HepG2 (cell line): Measurements from ENCODE around the gene LSM3. TPM values are rescaled to one million over a fixed set of nuclear protein-coding genes. Genes with fewer than 3 reads are reported as not detected.

Experiments used
- CREB1 ChIP-seq, 2 experiments: fragments of 450-650 bp in 1 of 2; IDR thresholded peaks; 2 replicates each; pipeline ENCODE4 v1.6.1; 2016 to 2017; ENCODE audit warnings: control low read depth in 1 of 2, mild to moderate bottlenecking in 1 of 2, missing compliant biosample characterization in 1 of 2, missing genetic modification characterization in 1 of 2
- E2F2 ChIP-seq: sonication (generic); formaldehyde crosslinking; IDR thresholded peaks from 2 replicates; pipeline ENCODE4 v1.4.0; 2020; ENCODE audit warnings: missing genetic modification reagents, borderline replicate concordance
- E2F5 ChIP-seq: sonication (generic); formaldehyde crosslinking; conservative IDR thresholded peaks from 2 replicates; pipeline ENCODE4 v1.4.0; 2020; ENCODE audit warnings: missing genetic modification reagents
- FOSL2 ChIP-seq: sonication (generic); formaldehyde crosslinking; IDR thresholded peaks from 2 replicates; pipeline ENCODE4 v1.4.0; 2020; ENCODE audit warnings: missing genetic modification reagents
- FOXK1 ChIP-seq: sonication (generic); formaldehyde crosslinking; IDR thresholded peaks from 2 replicates; pipeline ENCODE4 v1.4.0; 2020; ENCODE audit warnings: low read depth, missing genetic modification reagents, borderline replicate concordance
- PRPF4 ChIP-seq: fragments of 200-400 bp; formaldehyde crosslinking; IDR thresholded peaks from 2 replicates; pipeline ENCODE4 v1.6.1; 2016; ENCODE audit warnings: low read length, low read depth; ENCODE audit not compliant: poor library complexity, severe bottlenecking
- RARA ChIP-seq: IDR thresholded peaks from 2 replicates; pipeline ENCODE4 v1.6.1; 2016; ENCODE audit warnings: missing genetic modification reagents, missing compliant biosample characterization
- SMAD3 ChIP-seq: sonication (generic); formaldehyde crosslinking; IDR thresholded peaks from 2 replicates; pipeline ENCODE4 v1.4.0; 2020; ENCODE audit warnings: missing genetic modification reagents
- SNAPC5 ChIP-seq: sonication (generic); formaldehyde crosslinking; IDR thresholded peaks from 2 replicates; pipeline ENCODE4 v1.8.1; 2023; ENCODE audit warnings: mild to moderate bottlenecking, missing genetic modification reagents, borderline replicate concordance
- SYNCRIP ChIP-seq: fragments of 200-400 bp; formaldehyde crosslinking; IDR thresholded peaks from 2 replicates; pipeline ENCODE4 v1.6.1; 2018; ENCODE audit warnings: mild to moderate bottlenecking, low read depth, low read length; ENCODE audit not compliant: insufficient read depth
- TOPORS ChIP-seq: sonication (generic); formaldehyde crosslinking; IDR thresholded peaks from 2 replicates; pipeline ENCODE4 v1.8.0; 2023; ENCODE audit warnings: mild to moderate bottlenecking, missing genetic modification reagents
- ZFP41 ChIP-seq: sonication (generic); formaldehyde crosslinking; IDR thresholded peaks from 2 replicates; pipeline ENCODE4 v1.4.0; 2020; ENCODE audit warnings: mild to moderate bottlenecking, missing genetic modification reagents, borderline replicate concordance
- ZNF282 ChIP-seq: fragments of 450-650 bp; IDR thresholded peaks from 2 replicates; pipeline ENCODE4 v1.6.1; 2018; ENCODE audit not compliant: partially characterized antibody
- ZNF543 ChIP-seq: sonication (generic); formaldehyde crosslinking; IDR thresholded peaks from 2 replicates; pipeline ENCODE4 v1.4.0; 2020; ENCODE audit warnings: mild to moderate bottlenecking, missing genetic modification reagents
- ZNF644 ChIP-seq: IDR thresholded peaks from 2 replicates; pipeline ENCODE4 v1.6.1; 2016; ENCODE audit warnings: low read depth
- polyA plus RNA-seq, 8 experiments: library from polyadenylated mRNA; depleted of rRNA in 3 of 8; stranded (reverse) in 7 of 8; unstranded in 1 of 8; fragments of >200 nt; fragmentation: Illumina TruSeq in 4 of 8; extraction: Trizol in 4 of 8; gene quantifications; 2 replicates each; pipeline versions ENCODE4 v1.2.1 to v1.2.3, GENCODE V29; 2011 to 2016; ENCODE audit warnings: low read depth in 4 of 8, missing spikeins in 1 of 8, mixed read lengths in 1 of 8; ENCODE audit not compliant: insufficient read depth in 1 of 8
- total RNA-seq, 5 experiments: library from RNA; depleted of rRNA; stranded (reverse); fragments of >200 nt; fragmentation: Illumina TruSeq; extraction: Trizol; gene quantifications; 2 replicates each; pipeline ENCODE4 v1.2.3, GENCODE V29; 2016; ENCODE audit warnings: low read depth in 1 of 5
- TF ChIP-seq, protein P1 (sequence below): sonication (generic); formaldehyde crosslinking; IDR thresholded peaks from 2 replicates; pipeline ENCODE4 v1.5.1; 2020; ENCODE audit warnings: mild to moderate bottlenecking, missing genetic modification reagents, borderline replicate concordance
- TF ChIP-seq, protein P2 (sequence below): sonication (generic); formaldehyde crosslinking; IDR thresholded peaks from 2 replicates; pipeline ENCODE4 v1.4.0; 2020; ENCODE audit warnings: missing genetic modification reagents

LSM3 gene
- total and polyA plus RNA-seq, 2 of the 13 experiments (the other 11 are each of a cell fraction or from before 2014, with no cell fraction given) = 5.1 to 19.4 TPM

- TF ChIP-seq TOPORS (CRISPR knock-in tag) (no peak), FOXK1 (CRISPR knock-in tag) (0 out of 2 replicates have a peak, but pooled peaks have one; percentile 13), FOSL2 (peak; percentile 92), ZNF543 (CRISPR knock-in tag) (no peak), ZNF282 (no peak), ZNF644 (CRISPR knock-in tag) (no peak), PRPF4 (no peak), RARA (CRISPR knock-in tag) (no peak), SYNCRIP (no peak), ZFP41 (CRISPR knock-in tag) (no peak), E2F5 (CRISPR knock-in tag) (no peak), CREB1 (IDR thresholded peaks at IDR 0.05) (peak; percentile 26; the same call in 1 of the 2 replicates), CREB1 (CRISPR knock-in tag; IDR thresholded peaks at IDR 0.05) (no peak), SMAD3 (CRISPR knock-in tag) (no peak), E2F2 (CRISPR knock-in tag) (no peak), SNAPC5 (CRISPR knock-in tag) (no peak)
- TF ChIP-seq, protein P1, sequence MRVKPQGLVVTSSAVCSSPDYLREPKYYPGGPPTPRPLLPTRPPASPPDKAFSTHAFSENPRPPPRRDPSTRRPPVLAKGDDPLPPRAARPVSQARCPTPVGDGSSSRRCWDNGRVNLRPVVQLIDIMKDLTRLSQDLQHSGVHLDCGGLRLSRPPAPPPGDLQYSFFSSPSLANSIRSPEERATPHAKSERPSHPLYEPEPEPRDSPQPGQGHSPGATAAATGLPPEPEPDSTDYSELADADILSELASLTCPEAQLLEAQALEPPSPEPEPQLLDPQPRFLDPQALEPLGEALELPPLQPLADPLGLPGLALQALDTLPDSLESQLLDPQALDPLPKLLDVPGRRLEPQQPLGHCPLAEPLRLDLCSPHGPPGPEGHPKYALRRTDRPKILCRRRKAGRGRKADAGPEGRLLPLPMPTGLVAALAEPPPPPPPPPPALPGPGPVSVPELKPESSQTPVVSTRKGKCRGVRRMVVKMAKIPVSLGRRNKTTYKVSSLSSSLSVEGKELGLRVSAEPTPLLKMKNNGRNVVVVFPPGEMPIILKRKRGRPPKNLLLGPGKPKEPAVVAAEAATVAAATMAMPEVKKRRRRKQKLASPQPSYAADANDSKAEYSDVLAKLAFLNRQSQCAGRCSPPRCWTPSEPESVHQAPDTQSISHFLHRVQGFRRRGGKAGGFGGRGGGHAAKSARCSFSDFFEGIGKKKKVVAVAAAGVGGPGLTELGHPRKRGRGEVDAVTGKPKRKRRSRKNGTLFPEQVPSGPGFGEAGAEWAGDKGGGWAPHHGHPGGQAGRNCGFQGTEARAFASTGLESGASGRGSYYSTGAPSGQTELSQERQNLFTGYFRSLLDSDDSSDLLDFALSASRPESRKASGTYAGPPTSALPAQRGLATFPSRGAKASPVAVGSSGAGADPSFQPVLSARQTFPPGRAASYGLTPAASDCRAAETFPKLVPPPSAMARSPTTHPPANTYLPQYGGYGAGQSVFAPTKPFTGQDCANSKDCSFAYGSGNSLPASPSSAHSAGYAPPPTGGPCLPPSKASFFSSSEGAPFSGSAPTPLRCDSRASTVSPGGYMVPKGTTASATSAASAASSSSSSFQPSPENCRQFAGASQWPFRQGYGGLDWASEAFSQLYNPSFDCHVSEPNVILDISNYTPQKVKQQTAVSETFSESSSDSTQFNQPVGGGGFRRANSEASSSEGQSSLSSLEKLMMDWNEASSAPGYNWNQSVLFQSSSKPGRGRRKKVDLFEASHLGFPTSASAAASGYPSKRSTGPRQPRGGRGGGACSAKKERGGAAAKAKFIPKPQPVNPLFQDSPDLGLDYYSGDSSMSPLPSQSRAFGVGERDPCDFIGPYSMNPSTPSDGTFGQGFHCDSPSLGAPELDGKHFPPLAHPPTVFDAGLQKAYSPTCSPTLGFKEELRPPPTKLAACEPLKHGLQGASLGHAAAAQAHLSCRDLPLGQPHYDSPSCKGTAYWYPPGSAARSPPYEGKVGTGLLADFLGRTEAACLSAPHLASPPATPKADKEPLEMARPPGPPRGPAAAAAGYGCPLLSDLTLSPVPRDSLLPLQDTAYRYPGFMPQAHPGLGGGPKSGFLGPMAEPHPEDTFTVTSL (CRISPR knock-in tag) = no peak
- TF ChIP-seq, protein P2, sequence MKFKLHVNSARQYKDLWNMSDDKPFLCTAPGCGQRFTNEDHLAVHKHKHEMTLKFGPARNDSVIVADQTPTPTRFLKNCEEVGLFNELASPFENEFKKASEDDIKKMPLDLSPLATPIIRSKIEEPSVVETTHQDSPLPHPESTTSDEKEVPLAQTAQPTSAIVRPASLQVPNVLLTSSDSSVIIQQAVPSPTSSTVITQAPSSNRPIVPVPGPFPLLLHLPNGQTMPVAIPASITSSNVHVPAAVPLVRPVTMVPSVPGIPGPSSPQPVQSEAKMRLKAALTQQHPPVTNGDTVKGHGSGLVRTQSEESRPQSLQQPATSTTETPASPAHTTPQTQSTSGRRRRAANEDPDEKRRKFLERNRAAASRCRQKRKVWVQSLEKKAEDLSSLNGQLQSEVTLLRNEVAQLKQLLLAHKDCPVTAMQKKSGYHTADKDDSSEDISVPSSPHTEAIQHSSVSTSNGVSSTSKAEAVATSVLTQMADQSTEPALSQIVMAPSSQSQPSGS (CRISPR knock-in tag) = no peak
These were observed 34.1 kb upstream of the LSM3 start (continued) for GRCh38 chr3:14144423-14145075.
